ENCODE data around the gene PSMB2.

- TF ChIP-seq PATZ1 (CRISPR knock-in tag; IDR thresholded peaks at IDR 0.05; ENCODE audit: borderline replicate concordance) (no peak), RARB (CRISPR knock-in tag; IDR thresholded peaks at IDR 0.05) (no peak), CSDC2 (CRISPR knock-in tag; IDR thresholded peaks at IDR 0.05) (no peak), ZNF8 (CRISPR knock-in tag; IDR thresholded peaks at IDR 0.05) (no peak), CREB5 (CRISPR knock-in tag; IDR thresholded peaks at IDR 0.05; ENCODE audit: low read depth) (no peak), ZC3H10 (CRISPR knock-in tag; IDR thresholded peaks at IDR 0.05) (no peak), PPARA (CRISPR knock-in tag; IDR thresholded peaks at IDR 0.05; ENCODE audit: borderline replicate concordance) (no peak), SNAI2 (CRISPR knock-in tag; IDR thresholded peaks at IDR 0.05) (no peak), TOX (CRISPR knock-in tag; IDR thresholded peaks at IDR 0.05; ENCODE audit: borderline replicate concordance) (no peak), ISL1 (CRISPR knock-in tag; IDR thresholded peaks at IDR 0.05) (no peak), BACH2 (CRISPR knock-in tag; IDR thresholded peaks at IDR 0.05; ENCODE audit: borderline replicate concordance) (no peak), ZFP3 (CRISPR knock-in tag; IDR thresholded peaks at IDR 0.05) (no peak)
These were observed 9.9 kb downstream of the PSMB2 start for GRCh38 chr1:35631396-35631795.

Measured in SK-N-SH treated with all-trans-retinoic acid at 6 μM for 48 hours (cell line).